Transverse colon (tissue), 4 donors: ENCODE data around the gene STRIP1.

Experiments
- CTCF ChIP-seq, 5 experiments: fragments of 200-600 bp in 3 of 5; fragments of 450-650 bp in 2 of 5; sonication (generic) in 3 of 5; IDR thresholded peaks; 1 replicate in 2 of 5; 2 replicates in 3 of 5; pipeline ENCODE4 v1.5.1; 2016 to 2017; ENCODE audit warnings: antibody characterized with exemption in 5 of 5, inconsistent platforms in 3 of 5, mild to moderate bottlenecking in 2 of 5, moderate library complexity in 1 of 5
- POLR2A ChIP-seq: fragments of 450-650 bp; IDR thresholded peaks from one replicate; pipeline ENCODE4 v1.6.1; 2016; ENCODE audit warnings: antibody characterized with exemption, mild to moderate bottlenecking, moderate library complexity
- POLR2AphosphoS5 ChIP-seq, 3 donors: sonication (generic); formaldehyde crosslinking; IDR thresholded peaks; one replicate each; pipeline ENCODE4 v1.6.1; 2016; ENCODE audit warnings: antibody characterized with exemption in 3 of 3

GRCh38 chr1:110060034-110060661, 25.7 kb downstream of the STRIP1 start:
- TF ChIP-seq CTCF (IDR thresholded peaks at IDR 0.05): peak; percentile 57 to 68 (median 63)
- TF ChIP-seq POLR2A: no peak
- TF ChIP-seq POLR2AphosphoS5 (IDR thresholded peaks at IDR 0.05): no peak
